Activated T-cell treated with anti-CD3 and anti-CD28 coated beads for 1 hour (primary cell): ENCODE measurements around the gene PRR16.

Experiments
- DNase-seq: peaks from one replicate; pipeline ENCODE4 v3.0.0-alpha.2; 2020; ENCODE audit warnings: low read depth

The PRR16 gene

DNA sequence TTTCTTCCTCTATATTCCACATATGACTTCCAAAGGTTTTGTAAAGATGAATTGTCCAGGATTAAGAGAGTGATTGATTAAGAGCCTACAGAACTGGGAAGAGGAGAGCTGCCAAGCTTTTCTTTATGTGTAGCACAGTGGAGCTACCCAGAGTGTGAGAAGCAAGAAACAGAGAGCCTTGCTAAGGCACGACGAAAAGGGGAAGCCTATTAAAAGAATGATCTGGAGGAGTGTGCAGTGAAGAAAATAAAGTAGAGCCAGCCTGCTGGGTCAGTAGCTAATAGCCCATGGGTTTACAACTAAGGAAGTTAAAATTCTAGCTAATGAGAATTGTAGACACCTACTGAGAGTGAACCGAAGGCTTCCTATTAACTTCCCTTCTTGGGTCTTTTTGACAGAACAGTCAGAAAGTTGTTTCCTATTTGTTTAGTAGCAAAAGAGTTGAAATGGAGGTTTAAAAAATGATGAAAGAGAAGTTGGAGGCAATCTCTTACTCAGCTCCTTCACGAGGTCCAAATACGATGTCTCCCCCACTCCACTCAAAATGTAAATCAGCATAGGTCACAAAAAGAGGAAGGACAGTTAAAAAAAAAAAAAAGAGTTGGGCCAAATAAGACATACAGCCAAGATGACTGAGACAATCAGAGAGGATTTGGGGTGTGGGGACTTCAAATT, 957 bp upstream of the PRR16 start:
- DNase-seq = no peak

DNA sequence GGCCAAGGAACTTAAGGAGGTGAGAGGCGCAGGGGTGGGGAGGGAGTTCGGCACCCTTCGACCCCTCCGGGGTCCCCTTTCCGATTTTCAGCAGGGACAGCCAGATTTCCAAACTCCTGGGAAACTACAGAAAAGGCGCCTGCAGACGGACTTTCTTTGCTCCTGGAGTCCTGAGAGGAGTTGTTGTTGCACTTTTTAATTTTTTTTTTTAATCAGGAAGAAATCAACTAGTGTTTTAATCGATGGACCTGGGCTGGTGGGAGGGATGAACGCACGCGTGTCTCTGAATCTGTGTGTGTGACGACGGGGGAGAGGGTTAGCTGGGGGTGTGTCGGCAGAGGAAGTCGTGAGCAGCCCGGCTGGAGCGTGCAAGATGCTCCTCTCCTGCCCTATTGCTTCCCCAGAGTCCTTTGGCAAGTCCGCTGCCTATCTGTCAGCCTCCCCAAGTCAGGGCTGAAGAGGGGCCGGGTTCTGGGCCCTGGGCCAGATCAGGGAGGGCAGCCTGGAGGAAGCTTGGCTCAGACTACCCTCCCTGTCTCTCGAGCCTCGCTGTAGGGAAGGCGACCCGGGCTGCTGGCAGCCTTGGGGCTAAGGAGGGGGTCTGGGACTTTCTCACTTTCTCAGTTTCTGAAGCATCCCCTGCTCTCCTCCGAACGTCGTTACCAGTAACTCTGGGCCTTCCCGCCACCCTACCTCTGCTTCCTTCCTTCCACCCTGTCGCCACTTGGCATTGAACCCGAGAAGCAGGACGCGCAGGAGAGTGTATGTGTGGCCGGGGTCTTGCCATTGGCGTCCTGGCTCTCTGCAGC, 731 bp downstream of the PRR16 start:
- no peak for DNase-seq

DNA sequence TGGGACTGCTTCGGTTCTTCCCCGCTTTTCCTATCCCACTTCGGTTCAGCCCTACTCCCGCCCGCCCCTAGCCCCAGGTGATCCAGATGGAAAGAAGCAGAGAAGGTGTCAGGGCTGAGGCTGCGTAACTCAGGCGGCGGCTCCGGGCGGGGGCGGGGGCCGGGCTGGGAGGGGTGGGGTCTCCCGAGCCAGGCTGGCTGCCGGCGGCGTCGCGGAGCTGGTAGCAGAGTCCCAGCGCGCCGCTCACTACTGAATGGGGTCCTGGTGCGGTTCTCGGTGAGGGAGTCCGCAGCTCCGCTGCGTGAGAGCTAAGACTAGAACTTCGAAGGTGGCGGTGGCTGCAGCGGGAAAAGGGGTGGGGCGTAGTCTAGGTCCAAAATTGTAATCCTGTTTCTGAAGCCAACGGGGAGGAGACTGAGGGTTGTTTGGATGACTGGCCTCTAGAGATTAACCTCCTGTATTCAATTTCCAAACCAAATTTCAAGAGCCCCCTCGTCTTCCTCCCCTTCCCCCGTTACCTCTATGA, 1.4 kb downstream of the PRR16 start:
- no peak for DNase-seq

DNA sequence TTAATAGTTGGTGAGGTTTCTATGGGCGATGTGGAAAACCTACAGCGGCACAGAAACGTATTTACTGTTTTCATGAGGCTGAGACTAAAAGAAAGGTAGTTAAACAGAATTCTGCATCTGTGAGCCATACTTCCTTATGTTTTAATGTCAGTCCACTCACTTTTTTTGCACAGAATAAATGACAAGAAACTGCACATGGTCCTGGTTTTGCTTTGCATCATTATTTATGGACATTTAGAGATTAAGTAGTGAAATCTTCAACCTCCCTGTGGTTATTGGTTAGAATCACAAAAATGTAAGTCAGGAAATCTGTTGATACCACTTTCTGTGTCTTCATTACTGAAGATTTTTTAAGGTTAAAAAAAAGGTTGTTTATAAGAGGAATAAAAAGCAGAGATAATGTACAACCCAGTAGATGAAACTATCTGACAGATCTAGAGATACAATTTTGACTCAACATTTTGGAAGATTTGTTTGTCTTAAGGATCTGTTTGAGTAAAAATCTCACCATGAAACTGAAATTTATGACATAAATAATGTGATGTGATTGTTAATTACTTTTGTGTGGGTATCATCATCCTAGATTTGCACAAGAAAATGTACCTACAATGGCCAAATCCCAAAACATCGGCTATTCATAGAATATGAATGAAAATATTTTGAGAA, 2.4 kb downstream of the PRR16 start:
- no peak for DNase-seq

DNA sequence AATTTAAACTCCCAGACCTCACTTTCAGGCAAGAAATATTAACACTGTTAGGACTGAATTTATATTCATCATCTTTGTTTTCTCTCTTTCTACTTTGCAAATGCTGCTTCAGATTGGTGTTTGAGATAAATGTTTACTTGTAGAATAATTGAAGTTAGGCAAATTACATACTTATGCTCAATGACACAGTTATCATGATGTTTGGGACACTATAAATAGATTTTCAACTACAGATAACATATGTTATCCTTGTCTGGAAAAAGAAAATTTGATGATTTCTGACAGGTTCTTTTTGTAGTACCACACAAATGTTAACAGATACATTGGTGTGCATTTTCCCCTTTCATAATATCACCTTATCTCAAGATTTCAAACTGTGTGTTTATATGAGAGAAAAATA, 7.9 kb downstream of the PRR16 start:
- DNase-seq = no peak

DNA sequence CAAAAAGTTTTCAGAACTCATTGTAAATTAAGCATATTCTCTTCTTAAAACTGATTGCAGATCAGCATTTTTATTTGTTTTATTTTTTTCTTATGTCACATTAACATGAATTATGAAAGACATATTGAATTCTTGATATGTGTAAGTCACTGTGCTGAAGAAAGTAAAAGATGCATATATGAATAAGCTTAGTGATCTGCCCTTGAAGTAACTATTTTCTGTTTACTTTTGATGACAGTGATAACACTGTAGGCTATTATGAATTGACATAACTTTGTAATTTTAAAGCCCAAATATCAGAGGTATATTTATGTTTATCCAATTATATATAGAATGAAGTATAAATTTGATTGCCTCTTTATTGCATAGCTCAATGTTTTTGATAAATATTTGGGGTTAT, 8.8 kb downstream of the PRR16 start:
- no peak for DNase-seq

DNA sequence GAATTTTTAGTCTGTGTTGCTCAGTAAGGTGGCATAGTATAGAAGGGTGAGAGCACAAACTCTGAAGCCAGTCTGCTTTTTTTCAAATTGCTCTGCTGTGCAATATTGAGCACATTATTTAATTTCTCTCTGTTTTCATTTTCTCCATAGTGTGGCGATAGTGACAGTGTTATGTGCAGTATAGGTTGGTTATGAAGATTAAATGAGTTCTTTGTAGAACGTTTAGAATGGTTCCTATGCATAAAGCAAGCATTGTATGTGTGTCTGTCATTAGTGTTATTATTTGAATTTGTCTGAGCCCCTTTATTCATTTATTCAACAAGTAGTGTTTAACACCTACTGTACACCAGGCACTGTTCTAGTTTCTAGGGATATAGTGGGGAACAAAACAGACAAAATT, 9.2 kb downstream of the PRR16 start:
- DNase-seq = no peak

DNA sequence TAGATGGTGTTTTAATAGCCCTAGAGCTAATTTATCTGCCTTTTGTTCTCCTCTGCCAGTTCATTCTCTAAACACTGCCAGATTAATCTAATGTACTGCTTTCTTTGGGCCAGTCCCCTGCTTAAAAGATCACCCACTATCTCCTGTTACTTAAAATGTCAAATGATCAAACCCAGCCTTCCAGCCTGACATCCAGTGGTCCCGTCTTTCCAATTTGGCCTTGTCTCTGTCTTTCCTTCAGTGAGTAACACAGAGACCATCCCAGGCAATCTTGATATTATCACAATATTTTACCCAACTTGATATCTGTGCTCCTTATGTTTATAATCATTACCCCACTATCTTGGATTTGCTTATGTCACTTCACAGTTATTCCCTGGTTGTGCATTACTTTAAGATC, 12.0 kb downstream of the PRR16 start:
- no peak for DNase-seq

DNA sequence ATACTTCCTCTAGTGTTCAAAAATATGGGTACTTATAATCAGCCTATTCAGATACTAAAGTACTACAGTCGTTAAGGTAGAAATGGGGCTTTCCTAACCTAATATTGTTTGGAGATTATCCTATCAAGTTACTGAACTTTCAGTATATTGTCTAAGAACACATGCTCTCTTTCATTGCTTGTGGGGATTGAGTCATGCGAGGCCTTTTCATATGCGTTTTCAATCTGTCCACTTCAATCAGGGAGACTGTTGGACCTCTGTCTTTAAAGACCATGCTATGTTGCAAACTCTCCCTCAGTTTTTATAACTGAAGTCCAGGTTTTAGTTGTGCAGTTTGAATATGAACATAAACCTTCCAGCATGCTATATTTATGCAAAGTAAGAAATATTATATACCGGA, 15.0 kb downstream of the PRR16 start:
- DNase-seq = no peak

DNA sequence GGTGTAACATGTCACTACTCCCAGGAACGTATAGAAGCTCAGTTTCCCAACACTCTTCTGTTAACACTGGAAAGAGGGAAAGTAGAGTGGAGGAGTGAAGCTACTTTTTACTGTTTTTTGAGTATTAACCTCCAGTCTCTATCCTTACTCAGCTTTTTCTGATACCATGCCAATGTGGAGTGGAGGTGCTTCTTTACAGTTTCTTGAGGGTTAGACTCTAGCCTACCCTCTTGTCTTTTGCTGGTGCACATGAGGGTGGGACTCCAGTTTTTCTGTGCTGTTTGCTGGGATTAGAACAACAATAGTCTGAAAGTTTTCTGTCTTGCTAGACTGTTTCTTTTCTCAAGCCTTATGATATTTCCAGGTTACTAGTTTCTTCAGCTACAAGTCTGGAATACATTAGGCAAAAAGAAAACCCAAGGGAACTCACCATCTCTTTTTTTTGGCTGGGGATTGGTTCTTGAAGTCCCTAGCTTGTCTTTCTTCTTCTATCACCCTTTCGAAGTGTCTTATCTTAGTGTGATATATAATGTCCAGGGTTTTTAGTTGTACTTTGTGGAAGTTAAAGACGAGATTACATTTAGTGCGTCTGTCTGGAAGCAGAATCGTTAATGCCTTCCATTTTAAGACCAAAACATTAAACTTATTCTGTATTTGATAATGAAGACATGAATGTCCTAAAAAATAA, 35.9 kb downstream of the PRR16 start:
- DNase-seq = no peak

DNA sequence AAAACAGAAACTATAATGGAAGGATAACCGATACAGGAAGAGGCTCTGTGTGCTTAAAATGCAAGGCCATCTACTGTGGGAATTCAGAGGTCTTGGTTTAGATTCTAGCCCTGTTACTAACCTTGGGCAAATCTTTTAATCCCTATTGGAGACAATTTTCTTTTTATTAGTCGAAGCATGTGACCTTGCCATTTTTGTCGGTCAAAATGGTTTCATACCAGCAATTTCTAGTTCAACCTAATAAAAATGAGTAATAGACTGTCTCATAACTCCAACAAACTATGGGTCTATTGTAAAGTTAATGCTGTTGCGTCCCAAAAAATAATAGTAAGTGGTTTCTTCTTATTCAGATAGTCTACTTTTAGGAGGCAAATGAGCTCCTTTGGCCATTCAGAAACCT, 38.4 kb downstream of the PRR16 start:
- DNase-seq = no peak

DNA sequence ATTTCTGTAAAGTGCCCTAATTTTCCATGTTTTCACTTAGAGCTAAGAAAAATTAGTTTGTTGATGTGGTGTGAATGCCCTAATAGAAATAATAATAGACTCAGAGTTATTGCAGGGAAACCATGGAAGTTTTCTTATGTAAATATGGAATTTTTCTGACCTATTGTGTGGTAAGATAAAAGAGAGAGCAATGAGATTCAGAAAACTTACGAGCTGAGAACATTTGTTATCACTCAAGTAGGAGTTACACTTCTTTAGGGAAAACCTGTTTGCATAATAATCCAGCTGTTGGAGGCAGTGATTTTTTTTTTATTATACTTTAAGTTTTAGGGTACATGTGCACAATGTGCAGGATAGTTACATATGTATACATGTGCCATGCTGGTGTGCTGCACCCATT, 39.2 kb downstream of the PRR16 start:
- no peak for DNase-seq

DNA sequence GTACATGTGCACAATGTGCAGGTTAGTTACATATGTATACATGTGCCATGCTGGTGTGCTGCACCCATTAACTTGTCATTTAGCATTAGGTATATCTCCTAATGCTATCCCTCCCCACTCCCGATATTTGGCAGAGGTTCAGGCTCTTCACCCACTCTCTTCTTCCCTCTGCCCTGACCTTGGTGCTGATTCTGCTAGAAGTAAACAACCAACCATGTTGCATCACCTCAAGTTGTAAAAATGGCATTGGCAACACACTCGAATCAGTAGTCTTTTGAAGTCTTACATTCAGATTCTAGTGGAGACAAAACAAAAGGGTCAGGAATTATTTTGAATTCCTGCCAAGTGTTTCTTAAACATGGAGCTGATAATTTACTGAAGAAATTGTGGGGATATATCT, 40.0 kb downstream of the PRR16 start:
- no peak for DNase-seq

DNA sequence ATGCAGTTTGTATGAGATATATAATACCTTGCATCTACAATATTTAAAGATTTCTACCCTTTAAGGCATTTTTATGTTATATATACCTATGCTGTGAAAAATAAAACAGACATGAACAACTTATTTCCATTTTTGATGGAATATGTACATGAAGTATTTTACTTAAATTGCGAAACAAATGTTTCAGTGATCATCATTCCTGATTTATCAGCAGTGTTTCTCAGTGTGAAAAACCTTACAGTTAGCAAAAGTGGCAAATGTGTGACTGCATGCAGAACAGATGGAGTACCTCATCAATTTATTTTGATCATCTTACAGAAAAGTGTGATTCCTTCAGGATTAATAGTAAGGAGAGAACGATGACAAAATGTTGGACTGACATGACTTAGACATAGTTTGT, 43.1 kb downstream of the PRR16 start:
- no peak for DNase-seq

DNA sequence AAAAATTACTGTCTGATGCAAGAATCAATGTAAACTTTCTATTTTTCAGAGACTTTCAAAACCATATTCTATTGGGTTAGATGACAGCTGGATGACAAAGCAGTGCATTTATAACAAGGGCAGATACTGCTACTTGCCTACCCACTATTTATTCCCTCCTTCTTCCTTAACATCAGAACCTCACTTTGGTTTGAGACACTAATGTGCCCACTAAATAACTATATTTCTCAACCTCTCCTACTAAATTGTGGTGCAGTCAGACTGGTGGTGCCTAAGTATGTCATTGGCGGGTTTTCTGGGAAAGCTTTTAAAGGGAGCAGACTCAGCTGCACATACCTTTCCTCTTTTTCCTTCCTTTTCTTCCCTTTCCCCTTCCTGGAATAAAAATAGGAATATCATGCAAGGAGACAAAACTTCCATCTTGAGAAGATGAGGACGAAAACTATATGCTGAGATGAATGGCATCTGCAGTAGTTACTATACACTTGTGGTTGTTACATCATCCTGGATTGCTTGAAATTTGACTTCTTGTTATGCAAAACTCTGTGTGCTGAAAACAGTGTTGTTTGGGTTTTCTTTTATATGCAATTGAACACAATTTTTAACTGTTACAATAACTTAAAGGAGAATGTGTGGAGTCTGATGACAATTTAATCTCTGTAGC, 43.8 kb downstream of the PRR16 start:
- no peak for DNase-seq

DNA sequence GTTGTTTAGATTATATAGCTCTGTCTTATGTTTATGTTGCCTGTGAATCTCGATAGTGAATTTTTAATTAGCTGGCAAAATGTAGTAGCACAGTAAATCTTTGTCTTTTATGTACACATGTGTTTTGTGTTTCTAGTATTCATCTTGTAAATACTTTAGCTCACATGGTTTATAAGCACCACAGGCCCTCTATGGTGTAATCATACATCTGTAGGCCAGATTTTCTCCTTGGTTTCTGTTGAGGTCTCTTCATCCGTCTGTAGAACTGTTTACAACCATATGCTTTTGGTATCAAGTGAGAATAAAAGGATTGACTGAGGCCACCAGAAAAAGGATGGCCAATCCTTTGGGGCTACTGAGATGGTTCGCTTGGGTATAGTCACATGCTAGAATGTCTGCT, 45.0 kb downstream of the PRR16 start:
- DNase-seq = no peak

DNA sequence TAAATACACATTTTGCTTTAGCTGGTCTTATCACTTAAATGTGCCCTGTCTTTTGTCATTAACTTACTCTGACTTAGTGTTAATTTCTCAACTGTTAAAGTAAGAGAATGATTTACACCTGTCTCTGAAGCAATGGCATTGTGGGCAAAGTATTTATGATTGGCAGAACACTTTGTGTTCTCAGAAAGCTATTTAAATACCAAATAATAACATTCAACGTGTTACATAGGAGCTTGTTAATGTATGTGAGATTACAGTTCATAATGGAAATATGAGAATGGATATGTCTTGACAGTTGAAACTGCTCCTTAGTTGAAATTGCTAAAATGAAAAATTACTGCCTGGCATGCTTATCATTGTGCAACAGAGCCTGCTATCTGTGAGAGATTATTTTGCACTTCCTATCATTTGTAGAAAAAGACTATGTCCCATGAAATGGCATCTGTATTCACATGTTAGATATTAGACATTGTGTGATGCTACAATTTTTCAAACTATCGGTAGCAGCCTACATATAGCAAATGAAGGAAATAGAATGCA, 46.1 kb downstream of the PRR16 start:
- DNase-seq = no peak

DNA sequence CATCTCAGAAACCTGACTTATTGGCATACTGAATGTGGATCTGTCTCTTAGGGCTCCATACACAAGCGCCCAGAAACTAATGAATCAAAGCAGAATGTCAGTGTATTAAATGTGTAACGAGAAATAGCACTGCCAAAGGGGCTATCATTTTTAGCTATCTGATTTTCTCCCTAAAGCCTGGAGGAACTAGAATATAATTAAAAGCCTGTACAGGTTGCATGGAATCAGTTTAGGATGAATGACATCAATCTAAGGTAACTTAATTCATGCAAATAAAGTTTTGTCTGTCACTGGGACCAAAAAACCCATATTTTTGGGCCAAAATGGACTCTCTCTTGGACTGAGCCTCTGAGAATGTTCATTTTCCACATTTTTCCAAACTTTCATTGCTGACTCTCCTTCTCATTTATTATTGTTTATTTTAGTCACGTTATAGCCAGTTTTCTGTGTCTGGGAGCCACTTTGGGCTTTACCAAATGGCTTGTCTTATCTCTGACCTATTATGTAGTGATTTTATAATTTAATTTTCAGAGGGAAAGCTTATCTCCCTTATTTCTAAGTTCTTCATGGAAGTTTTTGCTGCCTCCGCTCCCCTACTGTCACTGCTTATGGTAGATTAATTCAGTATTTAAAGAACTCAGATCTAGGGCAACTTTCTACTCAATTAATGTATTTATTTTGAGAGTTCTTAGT, 47.0 kb downstream of the PRR16 start:
- no peak for DNase-seq

DNA sequence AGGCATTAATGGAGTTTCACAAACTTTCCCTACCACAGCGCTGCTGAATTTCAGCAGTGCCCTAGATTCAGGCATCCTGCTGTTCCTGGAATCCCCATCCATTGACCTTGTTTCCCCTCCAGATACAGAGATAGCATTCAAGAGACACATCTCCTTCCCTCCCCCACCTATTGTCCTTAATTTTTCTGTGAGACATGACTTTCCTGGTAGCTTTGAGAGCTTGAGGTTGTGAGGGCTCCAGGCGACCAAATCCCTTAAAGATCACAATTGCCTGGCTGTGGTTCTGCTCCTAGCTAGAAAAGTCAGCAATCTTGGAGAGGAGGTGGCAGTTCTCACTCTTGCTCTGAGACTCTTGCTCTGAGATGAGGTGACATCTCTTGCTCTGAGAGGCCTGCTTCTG, 48.0 kb downstream of the PRR16 start:
- DNase-seq = no peak

DNA sequence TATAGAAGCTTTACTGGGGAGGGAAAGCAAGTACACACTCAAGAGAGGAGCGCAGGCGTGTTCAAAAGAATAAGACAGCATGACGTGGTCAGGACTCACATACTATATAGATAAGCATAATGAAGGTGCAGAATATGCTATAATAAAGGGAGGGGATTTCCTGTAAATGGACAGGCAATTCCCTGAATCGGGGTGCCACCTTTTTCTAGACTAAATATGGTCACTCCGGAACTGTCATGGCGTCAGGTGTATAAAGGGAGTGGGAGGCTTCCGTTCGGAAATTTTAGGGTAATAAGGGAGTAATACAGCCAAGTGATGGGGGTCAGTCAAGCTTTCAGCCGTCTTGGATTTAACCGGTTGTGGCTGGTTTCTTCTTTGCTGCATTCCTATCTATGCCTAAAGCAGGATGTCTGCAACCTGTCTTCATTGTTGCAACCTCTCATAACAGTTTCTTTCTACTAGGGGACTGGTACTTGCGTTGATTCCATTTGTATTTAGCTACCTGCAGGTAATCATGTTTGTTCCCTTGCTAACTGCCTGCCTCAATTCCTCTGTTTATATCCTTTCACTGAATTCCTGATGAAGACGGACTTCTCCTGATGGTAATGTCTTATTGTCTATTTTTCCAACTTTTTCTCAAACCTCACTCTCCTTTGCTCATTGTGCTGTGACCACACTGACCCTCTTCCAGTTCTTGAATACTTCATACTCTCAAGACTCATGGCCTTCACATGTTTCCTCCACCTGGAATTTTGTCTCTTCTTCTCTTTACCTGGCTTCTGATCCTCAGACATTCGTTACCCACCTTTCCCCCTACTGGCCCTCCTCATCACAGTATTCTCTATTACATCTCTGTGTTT, 48.9 kb downstream of the PRR16 start:
- no peak for DNase-seq
